ENCODE results near the gene CLNK. TPM values are rescaled to one million over a fixed set of nuclear protein-coding genes. Genes with fewer than 3 reads are reported as not detected.

CLNK gene
- polyA plus RNA-seq, 3 donors, result not detected

DNA sequence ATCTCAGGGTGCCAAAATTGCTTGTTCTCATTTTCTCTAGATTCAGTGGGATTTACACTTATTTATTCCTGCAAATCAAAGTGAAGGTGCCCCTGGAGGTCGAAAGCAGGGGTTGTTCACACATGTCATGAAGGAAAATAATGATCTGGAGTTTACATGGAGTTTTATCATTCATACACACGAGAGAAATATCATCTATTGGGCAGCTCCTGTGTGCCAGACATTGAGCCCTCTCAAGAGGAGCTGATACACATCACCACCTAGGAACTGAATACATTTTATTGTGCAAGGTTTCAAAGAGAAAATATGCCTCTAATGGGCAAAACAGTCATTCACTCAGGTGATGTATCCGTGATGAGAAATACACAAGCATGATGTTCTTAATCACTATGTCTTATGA, 23.5 kb downstream of the CLNK start:
- Mint-ChIP-seq H3K27me3 (ENCODE audit: low read depth in 3 of 3) (peaks cover 0 to 2% (median 1%) of the 10 kb centered on the region in 3 donors), H3K36me3 (no peaks in the 10 kb centered on the region)

DNA sequence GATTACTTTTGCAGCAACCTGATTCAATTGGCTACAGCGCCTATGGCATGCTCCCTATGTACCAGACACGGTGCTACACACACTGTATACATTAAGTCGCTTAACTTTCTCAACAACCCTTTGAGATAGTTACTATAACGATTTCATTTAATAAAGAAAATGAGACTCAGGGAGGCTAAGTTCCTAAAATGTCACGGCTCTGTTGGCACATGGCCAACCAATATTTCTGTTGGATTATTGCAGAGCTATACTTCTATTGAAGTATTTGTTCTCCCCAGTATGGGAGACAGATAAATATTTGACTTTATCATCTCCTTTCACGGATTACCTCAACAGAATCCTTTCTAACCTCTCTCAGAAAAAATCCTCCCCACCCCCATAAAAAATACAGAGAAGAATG, 25.3 kb downstream of the CLNK start:
- Mint-ChIP-seq H3K4me3 (no peak overlapping the region), H3K9me3 (peaks cover 0 to 3% (median 0%) of the 10 kb centered on the region in 7 donors), H3K27ac (no peak overlapping the region), H3K36me3 (no peaks in the 10 kb centered on the region), H3K27me3 (ENCODE audit: low read depth in 3 of 3) (peaks cover 0 to 2% (median 1%) of the 10 kb centered on the region in 3 donors), H3K4me1 (no peaks in the 10 kb centered on the region)
- no peaks in the 10 kb centered on the region for H4K20me1 ChIP-seq (ENCODE audit: insufficient read depth, low read length)
- H3K27ac ChIP-seq (ENCODE audit: low read depth in 1 of 2, low read length in 2 of 2), result no peak overlapping the region
- no peaks in the 10 kb centered on the region for H3K9me3 ChIP-seq (replicated peaks in 1 of 2; ENCODE audit: control insufficient read depth in 1 of 2, insufficient read depth in 1 of 2, low read length in 2 of 2)
- H3K36me3 ChIP-seq (replicated peaks in 1 of 2; ENCODE audit: control insufficient read depth in 1 of 2, insufficient read depth in 2 of 2, low read length in 2 of 2), result no peaks in the 10 kb centered on the region
- no peak overlapping the region for H3K4me2 ChIP-seq (replicated peaks; ENCODE audit: extremely low read depth, low read length, poor library complexity, severe bottlenecking)
- no peak for TF ChIP-seq CTCF (IDR thresholded peaks at IDR 0.05)
- no peak overlapping the region for H3K9ac ChIP-seq (ENCODE audit: insufficient read depth, low read length, poor library complexity, severe bottlenecking)
- no peaks in the 10 kb centered on the region for H3K79me2 ChIP-seq (ENCODE audit: insufficient read depth, low read length)
- WGBS (ENCODE audit: insufficient coverage), result 100% methylated on average over 1 of the region's 6 CpGs
- intact Hi-C loops (cut with micrococcal nuclease), result no loop called here
- no peak overlapping the region for H2AFZ ChIP-seq (ENCODE audit: insufficient read depth, low read depth, low read length, poor library complexity, severe bottlenecking)
- no peak overlapping the region for H3K4me3 ChIP-seq (replicated peaks in 1 of 3; ENCODE audit: low read depth in 2 of 3, low read length in 3 of 3)
- no peaks in the 10 kb centered on the region for H3K27me3 ChIP-seq (ENCODE audit: control insufficient read depth in 2 of 2, insufficient read depth in 2 of 2, low read length in 2 of 2)
- no peaks in the 10 kb centered on the region for H3K4me1 ChIP-seq (ENCODE audit: control insufficient read depth in 1 of 2, insufficient read depth in 2 of 2, low read length in 2 of 2)
- DNase-seq, result no peak

More for the DNA sequence above, 23.5 kb downstream of the CLNK start:
- Mint-ChIP-seq H3K4me1 (no peaks in the 10 kb centered on the region), H3K27ac (no peak overlapping the region), H3K9me3 (peaks cover 0 to 3% (median 0%) of the 10 kb centered on the region in 7 donors), H3K4me3 (no peak overlapping the region)
- no CpG with 5 or more reads among the region's 3 CpGs for WGBS (ENCODE audit: insufficient coverage)
- H3K36me3 ChIP-seq (replicated peaks in 1 of 2; ENCODE audit: control insufficient read depth in 1 of 2, insufficient read depth in 2 of 2, low read length in 2 of 2), result no peaks in the 10 kb centered on the region
- no peak overlapping the region for H3K4me3 ChIP-seq (replicated peaks in 1 of 3; ENCODE audit: low read depth in 2 of 3, low read length in 3 of 3)
- H2AFZ ChIP-seq (ENCODE audit: insufficient read depth, low read depth, low read length, poor library complexity, severe bottlenecking), result no peak overlapping the region
- no peaks in the 10 kb centered on the region for H3K79me2 ChIP-seq (ENCODE audit: insufficient read depth, low read length)
- no peaks in the 10 kb centered on the region for H3K9me3 ChIP-seq (replicated peaks in 1 of 2; ENCODE audit: control insufficient read depth in 1 of 2, insufficient read depth in 1 of 2, low read length in 2 of 2)
- intact Hi-C loops (cut with micrococcal nuclease), result no loop called here
- no peaks in the 10 kb centered on the region for H3K4me1 ChIP-seq (ENCODE audit: control insufficient read depth in 1 of 2, insufficient read depth in 2 of 2, low read length in 2 of 2)
- no peaks in the 10 kb centered on the region for H3K27me3 ChIP-seq (ENCODE audit: control insufficient read depth in 2 of 2, insufficient read depth in 2 of 2, low read length in 2 of 2)
- TF ChIP-seq CTCF (IDR thresholded peaks at IDR 0.05), result no peak
- no peak overlapping the region for H3K4me2 ChIP-seq (replicated peaks; ENCODE audit: extremely low read depth, low read length, poor library complexity, severe bottlenecking)
- no peak for DNase-seq
- H3K27ac ChIP-seq (ENCODE audit: low read depth in 1 of 2, low read length in 2 of 2), result no peak overlapping the region
- H4K20me1 ChIP-seq (ENCODE audit: insufficient read depth, low read length), result no peaks in the 10 kb centered on the region
- no peak overlapping the region for H3K9ac ChIP-seq (ENCODE audit: insufficient read depth, low read length, poor library complexity, severe bottlenecking)
